Prostate gland (tissue), 2 donors: ENCODE data around the gene STIM1.

Experiments used
- CTCF ChIP-seq, 4 experiments: fragments of 200-600 bp in 2 of 4; fragments of 450-650 bp in 2 of 4; sonication (generic) in 2 of 4; IDR thresholded peaks; 1 replicate in 3 of 4; 2 replicates in 1 of 4; pipeline ENCODE4 v1.5.1; 2016 to 2019; ENCODE audit warnings: antibody characterized with exemption in 4 of 4, mild to moderate bottlenecking in 2 of 4, moderate library complexity in 2 of 4
- POLR2A ChIP-seq: fragments of 450-650 bp; IDR thresholded peaks from one replicate; pipeline ENCODE4 v1.6.1; 2016; ENCODE audit warnings: antibody characterized with exemption, mild to moderate bottlenecking
- POLR2AphosphoS5 ChIP-seq: sonication (generic); formaldehyde crosslinking; IDR thresholded peaks from one replicate; pipeline ENCODE4 v1.6.1; 2017; ENCODE audit warnings: antibody characterized with exemption

DNA sequence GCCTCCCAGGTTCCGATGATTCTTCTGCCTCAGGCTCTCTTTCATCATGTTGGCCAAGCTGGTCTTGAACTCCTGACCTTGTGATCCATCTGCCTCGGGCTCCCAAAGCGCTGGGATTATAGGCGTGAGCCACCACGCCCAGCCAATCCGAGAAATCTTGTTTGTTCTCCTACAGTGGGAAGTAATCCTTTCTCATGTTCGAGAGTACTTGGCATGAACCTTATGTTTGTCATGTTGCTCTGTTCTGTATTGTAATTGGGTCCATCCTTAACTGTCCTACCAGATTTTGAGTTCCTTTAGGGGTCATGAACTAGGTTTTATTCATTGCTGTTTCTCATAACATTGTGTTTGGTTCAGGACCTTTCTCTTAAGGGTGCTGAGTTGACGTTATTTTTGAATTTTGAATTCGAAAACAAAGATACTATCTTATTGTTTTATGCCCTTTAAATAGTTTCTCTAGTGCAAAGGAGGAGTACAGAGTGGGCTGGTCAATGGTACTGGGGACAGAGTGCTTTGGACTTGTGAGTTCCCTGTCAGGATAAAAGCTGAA is 125.7 kb downstream of the STIM1 start:
- TF ChIP-seq CTCF (IDR thresholded peaks at IDR 0.05), result no peak
- TF ChIP-seq POLR2A, result no peak
- no peak for TF ChIP-seq POLR2AphosphoS5
